GM15510 (cell line): ENCODE results near the gene TNRC6C.
A peak's percentile ranks its signal among the peaks of the same experiment; 100 is the strongest.

Source experiments
- POLR2A ChIP-seq: IDR thresholded peaks from 3 replicates; pipeline ENCODE4 v1.6.1; 2011; ENCODE audit warnings: borderline replicate concordance; ENCODE audit not compliant: insufficient read length; ENCODE audit errors: extremely low read depth

Gene TNRC6C

DNA sequence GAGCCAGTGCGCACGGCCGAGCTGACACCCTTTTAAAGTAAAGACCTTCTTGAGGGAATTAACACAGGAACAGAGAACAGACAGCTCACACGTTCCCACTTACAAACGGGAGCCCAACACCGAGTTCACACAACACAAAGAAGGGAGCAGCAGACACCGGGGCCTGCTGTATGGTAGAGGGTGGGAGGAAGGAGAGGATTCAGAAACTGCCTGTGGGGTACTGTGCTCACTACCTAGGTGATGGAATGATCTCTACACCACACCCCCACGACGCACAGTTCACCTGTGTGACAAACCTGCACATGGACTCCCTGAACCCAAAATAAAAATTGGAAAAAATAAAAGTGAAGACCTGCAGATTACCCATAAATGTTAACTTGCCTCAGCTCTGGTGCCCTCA is 137.6 kb downstream of the TNRC6C start:
- TF ChIP-seq POLR2A = no peak

DNA sequence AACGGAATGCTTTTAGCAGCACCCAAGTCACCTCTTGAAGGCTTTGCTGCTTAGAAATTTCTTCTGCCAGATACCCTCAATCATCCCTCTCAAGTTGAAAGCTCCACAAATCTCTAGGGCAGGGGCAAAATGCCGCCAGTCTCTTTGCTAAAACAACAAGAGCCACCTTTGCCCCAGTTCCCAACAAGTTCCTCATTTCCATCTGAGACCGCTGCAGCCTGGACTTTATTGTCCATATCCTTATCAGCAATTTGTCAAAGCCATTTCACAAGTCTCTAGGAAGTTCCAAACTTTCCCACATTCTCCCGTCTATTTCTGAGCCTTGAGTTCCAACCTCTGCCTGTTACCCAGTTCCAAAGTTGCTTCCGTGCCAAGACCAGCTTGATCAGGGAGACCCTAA is 142.6 kb downstream of the TNRC6C start:
- no peak for TF ChIP-seq POLR2A

DNA sequence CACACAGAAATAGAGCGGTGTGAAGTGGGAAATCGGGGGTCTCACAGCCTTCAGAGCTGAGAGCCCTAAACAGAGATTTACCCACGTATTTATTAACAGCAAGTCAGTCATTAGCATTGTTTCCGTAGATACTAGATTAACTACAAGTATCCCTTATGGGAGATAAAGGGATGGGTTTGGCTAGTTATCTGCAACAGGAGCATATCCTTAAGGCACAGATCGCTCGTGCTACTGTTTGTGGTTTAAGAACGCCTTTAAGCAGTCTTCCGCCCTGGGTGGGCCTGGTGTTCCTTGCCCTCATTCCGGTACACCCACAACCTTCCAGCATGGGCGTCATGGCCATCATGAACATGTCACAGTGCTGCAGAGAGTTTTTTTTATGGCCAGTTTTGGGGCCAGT is 143.0 kb downstream of the TNRC6C start:
- TF ChIP-seq POLR2A = no peak

DNA sequence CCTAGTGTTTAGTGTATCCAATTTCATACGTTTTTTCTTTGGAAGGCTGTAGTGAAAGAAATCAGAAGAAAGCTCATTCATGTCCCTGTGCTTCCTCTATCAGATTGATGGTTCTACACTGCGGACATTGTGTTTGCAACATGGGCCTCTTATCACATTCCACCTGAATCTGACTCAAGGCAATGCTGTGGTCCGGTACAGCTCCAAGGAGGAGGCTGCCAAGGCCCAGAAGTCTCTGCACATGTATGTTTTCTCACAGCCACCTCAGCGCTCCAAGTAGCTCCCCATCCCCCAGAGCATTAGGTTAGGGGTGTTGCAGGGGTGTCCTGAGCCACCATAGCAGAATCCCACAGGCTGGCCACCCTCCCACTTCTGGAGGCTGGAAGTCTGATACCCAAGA is 144.8 kb downstream of the TNRC6C start:
- TF ChIP-seq POLR2A = no peak

DNA sequence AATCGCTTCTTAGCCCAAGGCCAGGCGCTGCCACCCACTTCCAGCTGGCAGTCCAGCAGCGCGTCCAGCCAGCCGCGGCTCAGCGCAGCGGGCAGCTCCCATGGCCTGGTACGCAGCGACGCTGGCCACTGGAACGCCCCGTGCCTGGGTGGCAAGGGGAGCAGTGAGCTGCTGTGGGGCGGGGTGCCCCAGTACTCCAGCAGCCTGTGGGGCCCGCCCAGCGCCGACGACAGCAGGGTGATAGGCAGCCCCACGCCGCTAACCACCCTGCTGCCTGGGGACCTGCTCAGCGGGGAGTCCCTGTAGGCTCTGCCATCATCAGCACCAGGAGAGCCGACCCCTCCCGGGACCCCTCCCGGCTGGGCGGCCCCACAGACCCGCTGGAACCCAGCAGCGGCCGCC is 146.0 kb downstream of the TNRC6C start:
- no peak for TF ChIP-seq POLR2A

DNA sequence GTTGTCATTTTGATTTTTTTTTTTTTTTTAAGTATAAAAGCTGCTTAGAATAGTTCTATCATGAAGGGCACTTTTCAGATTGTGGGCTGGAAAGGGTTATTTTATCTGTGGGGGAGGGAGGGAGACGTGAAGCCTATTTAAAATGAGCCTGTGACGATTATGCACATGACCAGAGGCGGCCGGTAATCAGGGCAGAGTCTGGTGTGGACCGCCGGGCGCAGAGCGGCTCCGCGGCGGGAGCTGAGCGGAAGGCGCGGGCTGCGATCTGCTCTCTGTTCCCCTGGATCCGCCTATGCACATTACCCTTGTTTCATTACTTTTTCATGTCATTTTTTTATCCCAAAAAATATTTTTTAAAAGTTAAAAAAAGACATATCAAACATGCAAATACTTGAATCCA is 146.6 kb downstream of the TNRC6C start:
- TF ChIP-seq POLR2A = no peak

DNA sequence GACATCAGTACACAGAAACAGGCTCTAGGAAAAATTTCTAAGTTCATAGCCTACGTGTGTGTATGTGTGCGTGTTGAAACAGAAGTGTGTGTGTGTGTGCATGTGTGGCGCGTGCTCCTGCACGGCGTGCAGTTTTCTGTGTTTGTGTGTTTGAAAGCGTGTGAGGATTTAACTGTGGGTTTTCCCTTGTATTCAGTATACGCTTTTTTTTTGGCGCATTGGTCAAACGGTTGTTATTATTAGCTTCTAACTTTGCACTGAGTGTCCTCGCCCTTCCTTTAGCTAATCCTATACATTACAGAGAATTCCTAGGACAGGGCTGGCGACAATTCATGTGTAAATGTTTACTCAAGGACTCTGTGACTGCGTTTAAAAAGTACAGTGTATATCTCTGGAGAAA is 147.0 kb downstream of the TNRC6C start:
- TF ChIP-seq POLR2A = no peak

DNA sequence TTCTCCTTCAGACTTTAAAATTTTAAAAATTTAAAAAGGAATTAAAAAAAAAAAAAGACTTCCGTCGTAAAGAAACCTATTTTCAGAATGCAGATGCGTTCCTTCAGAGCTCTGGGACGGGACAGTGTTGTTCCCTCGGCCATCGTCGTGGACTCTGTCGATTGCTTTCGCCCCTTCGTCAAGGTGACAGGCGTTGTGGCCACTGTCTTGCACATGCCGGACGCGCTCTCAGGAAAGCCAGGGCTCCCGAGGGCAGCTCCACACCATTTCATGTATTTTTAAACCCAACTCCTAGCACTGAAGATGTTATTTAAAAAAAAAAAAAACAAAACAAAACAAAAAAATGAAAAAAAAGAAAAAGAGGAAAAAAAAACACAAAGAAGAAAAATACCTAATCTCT is 147.7 kb downstream of the TNRC6C start:
- TF ChIP-seq POLR2A = no peak

DNA sequence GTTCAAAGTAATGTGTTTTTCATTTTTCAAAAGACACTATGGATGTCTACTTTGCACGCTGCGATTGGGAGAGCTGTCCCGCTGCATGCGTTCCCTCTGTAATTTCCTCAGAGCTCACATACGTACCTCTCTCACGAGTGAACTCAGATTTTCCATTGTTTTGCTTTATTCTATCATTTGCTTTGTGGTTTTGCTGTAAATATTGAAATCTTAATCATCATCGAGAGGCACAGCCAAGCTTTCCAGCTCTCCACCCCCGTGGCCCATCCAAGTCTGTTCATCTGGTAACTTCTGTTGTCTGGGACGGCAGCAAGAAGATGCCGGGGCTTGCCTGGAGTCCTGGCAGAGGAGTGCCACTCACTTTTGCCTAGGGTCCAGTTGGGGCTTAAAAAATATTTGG is 149.0 kb downstream of the TNRC6C start:
- TF ChIP-seq POLR2A = no peak

DNA sequence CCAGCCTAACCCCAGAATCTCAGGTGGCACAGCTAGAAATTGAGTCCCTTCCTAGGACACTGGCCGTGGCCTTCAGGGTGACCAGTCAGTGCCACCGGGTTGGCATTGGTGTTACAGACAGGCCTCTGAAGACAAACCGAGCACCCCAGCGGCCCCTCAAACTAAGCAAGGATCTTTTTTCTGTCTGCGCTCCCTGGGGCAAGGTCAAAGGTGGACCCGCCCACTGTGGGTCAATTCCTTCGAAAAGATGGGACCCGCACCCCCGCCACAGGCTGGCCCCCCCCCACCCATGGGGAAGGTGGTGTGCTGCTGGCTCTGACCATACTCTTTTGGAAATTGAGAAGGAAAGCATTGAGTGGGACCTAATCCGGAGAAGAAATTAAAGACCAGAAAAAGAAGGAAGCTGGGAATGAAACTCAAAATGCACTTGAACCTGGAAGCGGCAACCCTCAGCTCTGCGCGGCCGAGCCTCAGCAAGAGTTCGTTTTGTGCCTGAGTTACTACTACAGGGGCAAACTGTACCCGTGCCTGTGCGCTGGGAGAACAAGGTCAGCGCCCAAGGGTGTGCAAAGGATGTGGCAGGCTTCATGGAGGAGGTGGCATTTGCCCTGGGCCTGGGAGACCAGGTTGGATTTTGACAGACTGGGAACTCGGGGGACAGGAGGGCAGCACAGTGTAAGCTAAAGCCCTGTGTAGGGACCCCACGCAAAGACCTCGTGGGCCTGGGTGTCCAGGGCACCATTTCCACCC is 149.6 kb downstream of the TNRC6C start:
- no peak for TF ChIP-seq POLR2A

DNA sequence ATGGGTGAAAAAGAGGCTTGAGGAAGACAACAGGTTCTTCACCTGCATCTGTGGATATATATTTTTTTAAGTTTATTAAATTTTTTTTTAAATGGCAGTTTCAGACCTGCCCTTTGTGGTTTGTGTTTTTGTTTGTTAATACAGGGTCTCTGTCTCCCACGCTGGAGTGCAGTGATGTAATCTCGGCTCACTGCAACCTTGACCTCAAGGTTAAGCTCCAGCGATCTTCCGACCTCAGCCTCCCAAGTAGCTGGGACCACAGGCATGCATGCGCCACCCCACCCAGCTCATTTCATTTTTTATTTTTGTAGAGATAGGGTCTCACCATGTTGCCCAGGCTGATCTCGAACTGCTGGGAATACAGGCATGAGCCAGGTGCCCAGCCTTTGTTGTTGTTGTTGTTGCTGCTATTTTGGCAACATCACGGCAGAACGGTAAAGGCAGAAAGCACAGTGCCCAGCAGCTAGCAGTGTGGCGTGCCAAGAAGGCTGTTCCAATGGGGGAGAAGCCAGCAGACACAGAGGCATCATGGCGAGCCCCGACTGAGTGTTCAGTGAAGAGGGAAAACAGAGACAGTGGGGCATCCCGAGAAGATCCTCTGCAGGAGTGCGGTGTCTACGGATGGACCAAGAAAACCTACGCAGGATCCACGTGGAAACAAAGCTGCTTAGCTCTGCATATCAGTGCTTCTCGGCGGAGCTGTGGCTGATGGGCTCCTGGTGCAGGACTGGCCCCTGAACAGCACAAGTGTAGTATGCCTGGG is 150.4 kb downstream of the TNRC6C start:
- no peak for TF ChIP-seq POLR2A

DNA sequence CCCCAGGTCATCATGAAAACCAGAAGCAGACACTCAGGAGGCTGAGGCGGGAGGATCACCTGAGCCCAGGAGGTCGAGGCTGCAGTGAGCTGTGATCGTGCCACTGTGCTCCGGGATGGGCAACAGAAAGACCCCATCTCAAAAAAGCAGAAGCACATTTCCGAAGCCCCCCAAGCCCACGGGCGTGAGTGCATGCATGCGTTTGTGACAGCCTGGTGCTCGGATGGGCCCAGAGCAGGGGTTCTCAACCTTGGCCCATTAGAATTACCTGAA is 150.9 kb downstream of the TNRC6C start:
- no peak for TF ChIP-seq POLR2A

DNA sequence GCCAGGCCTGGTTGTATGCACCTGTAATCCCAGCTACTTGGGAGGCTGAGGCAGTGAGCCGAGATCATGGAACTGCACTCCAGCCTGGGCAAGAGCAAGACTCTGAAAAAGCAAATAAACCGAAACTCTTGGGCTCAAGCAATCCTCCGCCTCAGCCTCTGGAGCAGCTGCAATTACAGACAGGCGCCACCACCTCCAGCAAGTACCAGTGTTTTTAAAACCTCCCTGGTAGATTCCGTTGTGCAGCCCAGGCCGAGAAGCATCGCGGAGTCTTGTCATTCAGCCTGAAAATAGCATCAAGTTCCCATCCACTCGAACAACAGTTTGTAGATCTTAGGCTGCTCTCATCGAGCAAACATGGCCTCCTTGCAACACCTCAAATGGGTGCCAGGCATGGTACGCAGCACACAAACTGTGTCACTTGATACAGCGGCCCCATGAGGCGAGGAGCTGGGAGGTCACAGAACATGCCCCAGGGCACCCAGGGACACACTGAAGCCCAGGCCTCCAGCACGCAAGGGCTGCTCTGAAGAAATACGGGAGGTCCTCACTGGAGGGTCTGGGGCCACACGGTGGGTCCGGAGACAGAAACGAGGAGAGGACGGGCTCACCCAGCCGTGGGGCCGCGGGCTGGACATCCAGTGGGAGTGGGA is 152.0 kb downstream of the TNRC6C start:
- TF ChIP-seq POLR2A = no peak

DNA sequence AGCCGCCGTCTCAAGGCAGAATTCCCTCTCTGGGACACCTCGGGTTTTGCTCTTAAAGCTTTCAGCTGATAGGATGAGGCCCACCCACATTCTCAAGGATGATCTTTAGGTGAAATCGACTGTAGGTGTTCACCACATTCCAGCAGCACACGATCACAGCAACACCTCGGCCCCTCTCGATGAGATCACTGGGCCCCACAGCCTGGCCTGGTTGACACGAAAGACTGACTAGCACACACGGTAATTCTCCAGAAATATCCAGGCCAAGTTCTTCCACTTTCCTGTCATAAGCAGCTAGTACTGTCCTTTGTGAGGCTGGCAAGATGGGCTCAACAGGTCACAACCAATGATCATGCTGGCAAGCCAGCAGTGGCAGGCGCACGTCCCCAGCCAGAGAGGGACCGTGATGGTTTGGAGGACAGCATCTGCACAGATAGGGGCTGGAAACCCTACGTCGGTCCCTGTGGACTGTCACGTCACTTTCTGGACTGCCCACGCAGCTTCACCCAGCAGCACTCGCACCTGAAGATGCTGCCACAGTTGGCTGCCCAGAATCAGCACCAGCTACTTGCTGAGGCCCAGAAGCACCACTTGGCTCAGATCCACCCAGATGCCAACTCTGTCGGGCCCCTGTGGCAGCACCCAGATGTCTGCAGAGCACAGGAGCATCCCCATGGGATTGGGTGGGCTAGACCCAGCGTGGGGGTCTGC is 152.7 kb downstream of the TNRC6C start:
- peak; percentile 9 for TF ChIP-seq POLR2A
